Loucy (cell line): Measurements from ENCODE around the gene ARNT2.

Source experiments
- CTCF ChIP-seq: fragments of 200-600 bp; sonication (generic); conservative IDR thresholded peaks from 2 replicates; pipeline ENCODE4 v1.5.1; 2014; ENCODE audit warnings: mild to moderate bottlenecking, antibody characterized with exemption, low read length
- EZH2phosphoT487 ChIP-seq: fragments of 200-600 bp; IDR thresholded peaks from 2 replicates; pipeline ENCODE4 v1.6.1; 2018; ENCODE audit warnings: antibody characterized with exemption, mild to moderate bottlenecking, moderate library complexity, borderline replicate concordance

DNA sequence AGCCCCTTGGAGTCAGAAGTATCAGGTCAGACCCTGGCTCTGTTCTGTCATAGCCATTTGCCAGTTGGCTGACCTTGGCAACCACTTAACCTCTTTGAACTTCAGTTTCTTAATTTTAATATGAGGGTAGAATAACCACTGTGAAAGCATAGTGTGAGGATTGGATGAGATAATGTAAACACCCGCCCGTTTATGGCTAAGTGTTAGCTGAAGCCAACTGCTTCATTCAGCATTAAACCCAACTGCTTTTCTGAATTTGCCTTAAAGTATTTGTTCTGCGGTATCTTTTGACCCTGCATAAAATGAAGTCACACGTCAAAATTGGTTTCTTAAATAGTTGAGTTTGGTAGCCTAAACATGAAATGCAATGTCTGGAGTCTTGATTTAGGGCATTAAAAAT lies 169.4 kb downstream of the ARNT2 start:
- TF ChIP-seq CTCF: no peak
- no peak for TF ChIP-seq EZH2phosphoT487
